Lower leg skin (tissue), 4 donors: Measurements from ENCODE around the gene RAB43. TPM values are rescaled to one million over a fixed set of nuclear protein-coding genes. Genes with fewer than 3 reads are reported as not detected.
A peak's percentile ranks its signal among the peaks of the same experiment; 100 is the strongest.

Experiments used
- DNase-seq, 2 donors: peaks; one replicate each; pipeline ENCODE4 v3.0.0-alpha.2; 2019; ENCODE audit warnings: low spot score in 2 of 2
- H3K4me3 ChIP-seq: fragments of 200-600 bp; sonication (generic); 2 replicates; pipeline ENCODE4 v1.5.1; 2017; ENCODE audit warnings: mild to moderate bottlenecking, low read depth; ENCODE audit not compliant: poor library complexity, severe bottlenecking
- POLR2A ChIP-seq, 2 donors: fragments of 450-650 bp; IDR thresholded peaks; one replicate each; pipeline ENCODE4 v1.6.1; 2016 to 2017; ENCODE audit warnings: antibody characterized with exemption in 2 of 2, mild to moderate bottlenecking in 1 of 2, moderate library complexity in 1 of 2
- WGBS, 2 donors: methylation state at CpG; one replicate each; pipeline ENCODE4 v1.1.5; 2018; 5-methylcytosine and 5-hydroxymethylcytosine counted together
- intact Hi-C: fragments of 100-400 bp; cut with DNase I; formaldehyde crosslinking; loops from one replicate; pipeline ENCODE4 v1.15.0; 2023; ENCODE audit warnings: low total_unique reads
- total RNA-seq, 4 donors: library from RNA; depleted of rRNA; stranded (reverse); fragments of >200 nt; gene quantifications; one replicate each; pipeline ENCODE4 v1.1.0, GENCODE V29; 2016
- TF ChIP-seq, protein P1 (sequence below), 3 donors: fragments of 450-650 bp; IDR thresholded peaks; one replicate each; pipeline ENCODE4 v1.5.1; 2016; ENCODE audit warnings: antibody characterized with exemption in 3 of 3, mild to moderate bottlenecking in 3 of 3, moderate library complexity in 2 of 3

RAB43 gene
- total RNA-seq, 4 donors from 2014 or later, result 5.4 to 12.1 (median 11.2) TPM

DNA sequence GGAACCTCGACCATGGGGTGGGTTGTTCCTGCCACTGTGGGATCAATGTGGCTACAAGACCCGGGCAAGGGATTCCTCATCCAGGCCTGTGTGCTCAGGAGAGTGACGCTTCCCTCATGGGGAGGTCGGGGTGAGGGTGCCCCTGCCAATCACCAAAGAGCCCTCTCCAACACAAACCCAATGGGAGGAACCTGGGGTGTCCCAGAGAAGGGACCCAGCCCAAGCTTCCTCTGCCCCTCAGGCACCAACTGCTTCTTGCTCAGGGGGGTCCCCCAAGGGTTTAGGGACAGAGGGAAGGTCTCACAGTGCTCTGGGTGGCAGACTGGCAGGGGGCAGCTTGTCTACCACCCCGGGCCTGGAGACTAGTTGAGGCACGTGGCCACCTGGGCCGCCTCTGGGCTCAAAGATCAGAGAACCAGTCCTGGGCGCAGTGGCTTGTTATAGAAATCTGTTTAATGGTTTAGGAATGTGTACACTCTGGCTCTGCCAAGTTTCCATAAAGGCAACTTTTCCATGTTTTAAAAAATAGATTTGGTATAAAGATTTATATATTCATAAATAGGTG lies 34.4 kb downstream of the RAB43 start:
- no peak overlapping the region for H3K4me3 ChIP-seq
- no peak for TF ChIP-seq POLR2A (IDR thresholded peaks at IDR 0.05)
- TF ChIP-seq, protein P1, sequence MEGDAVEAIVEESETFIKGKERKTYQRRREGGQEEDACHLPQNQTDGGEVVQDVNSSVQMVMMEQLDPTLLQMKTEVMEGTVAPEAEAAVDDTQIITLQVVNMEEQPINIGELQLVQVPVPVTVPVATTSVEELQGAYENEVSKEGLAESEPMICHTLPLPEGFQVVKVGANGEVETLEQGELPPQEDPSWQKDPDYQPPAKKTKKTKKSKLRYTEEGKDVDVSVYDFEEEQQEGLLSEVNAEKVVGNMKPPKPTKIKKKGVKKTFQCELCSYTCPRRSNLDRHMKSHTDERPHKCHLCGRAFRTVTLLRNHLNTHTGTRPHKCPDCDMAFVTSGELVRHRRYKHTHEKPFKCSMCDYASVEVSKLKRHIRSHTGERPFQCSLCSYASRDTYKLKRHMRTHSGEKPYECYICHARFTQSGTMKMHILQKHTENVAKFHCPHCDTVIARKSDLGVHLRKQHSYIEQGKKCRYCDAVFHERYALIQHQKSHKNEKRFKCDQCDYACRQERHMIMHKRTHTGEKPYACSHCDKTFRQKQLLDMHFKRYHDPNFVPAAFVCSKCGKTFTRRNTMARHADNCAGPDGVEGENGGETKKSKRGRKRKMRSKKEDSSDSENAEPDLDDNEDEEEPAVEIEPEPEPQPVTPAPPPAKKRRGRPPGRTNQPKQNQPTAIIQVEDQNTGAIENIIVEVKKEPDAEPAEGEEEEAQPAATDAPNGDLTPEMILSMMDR (IDR thresholded peaks at IDR 0.05), result no peak
- WGBS, 2 donors, result 31 to 34% methylated on average over 7 to 8 of the region's 8 CpGs
- intact Hi-C loops, result no loop called here
- peak in 1 of 2 donors; percentile 30 for DNase-seq

- WGBS, 2 donors, result 93 to 100% methylated on average over 2 to 3 of the region's 4 CpGs
- no peak for DNase-seq
- no peak overlapping the region for H3K4me3 ChIP-seq
- TF ChIP-seq, protein P1 (IDR thresholded peaks at IDR 0.05), result no peak
- TF ChIP-seq POLR2A (IDR thresholded peaks at IDR 0.05), result no peak
- intact Hi-C loops, result no loop called here
These were observed 35.8 kb downstream of the RAB43 start for GRCh38 chr3:129085818-129086217.

GRCh38 chr3:129085165-129085715 lies 36.4 kb downstream of the RAB43 start:
- no peak for TF ChIP-seq POLR2A (IDR thresholded peaks at IDR 0.05)
- TF ChIP-seq, protein P1 (IDR thresholded peaks at IDR 0.05), result no peak
- no peak overlapping the region for H3K4me3 ChIP-seq
- intact Hi-C loops, result no loop called here
- DNase-seq, result no peak
- 91 to 96% methylated on average over 4 to 12 of the region's 12 CpGs for WGBS, 2 donors

GRCh38 chr3:129084501-129084900 lies 37.1 kb downstream of the RAB43 start:
- intact Hi-C loops, result no loop called here

DNA sequence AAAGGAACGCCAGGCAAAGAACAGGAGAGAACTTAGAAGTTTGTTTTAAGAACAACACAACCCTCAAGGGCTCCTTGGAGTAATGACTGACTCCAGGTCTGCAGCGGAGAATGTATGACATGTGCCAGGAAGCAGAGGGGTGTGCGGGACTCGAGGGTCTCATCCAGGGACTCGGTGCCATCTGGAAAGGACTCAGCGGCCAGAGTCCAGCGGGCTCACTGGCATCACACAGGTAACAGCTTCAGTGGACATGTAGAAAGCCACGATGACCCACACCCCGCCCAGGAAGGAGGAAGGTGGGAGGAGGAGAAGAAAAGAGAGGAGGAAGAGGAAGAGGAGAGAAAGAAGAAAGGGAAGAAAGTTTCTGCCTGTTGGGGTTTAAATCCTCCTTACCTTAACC lies 39.6 kb downstream of the RAB43 start:
- no peak for TF ChIP-seq POLR2A (IDR thresholded peaks at IDR 0.05)
- TF ChIP-seq, protein P1 (IDR thresholded peaks at IDR 0.05), result no peak
- H3K4me3 ChIP-seq, result no peak overlapping the region
- no peak for DNase-seq
- intact Hi-C loops, result no loop called here
- 77 to 86% methylated on average over 9 of the region's 9 CpGs for WGBS, 2 donors

More at GRCh38 chr3:129084501-129084900, 37.1 kb downstream of the RAB43 start:
- H3K4me3 ChIP-seq, result no peak overlapping the region
- WGBS, 2 donors, result 74 to 79% methylated on average over 6 of the region's 6 CpGs
- no peak for DNase-seq
- TF ChIP-seq, protein P1 (IDR thresholded peaks at IDR 0.05), result no peak
- TF ChIP-seq POLR2A (IDR thresholded peaks at IDR 0.05), result no peak

- 77 to 84% methylated on average over 8 of the region's 8 CpGs for WGBS, 2 donors
- no peak for TF ChIP-seq POLR2A (IDR thresholded peaks at IDR 0.05)
- TF ChIP-seq, protein P1 (IDR thresholded peaks at IDR 0.05), result no peak
- DNase-seq, result no peak
- intact Hi-C loops, result no loop called here
- no peak overlapping the region for H3K4me3 ChIP-seq
These were observed 40.1 kb downstream of the RAB43 start for GRCh38 chr3:129081503-129081902.
